Sigmoid colon (tissue), 7 donors: ENCODE measurements around the gene GRID1. TPM values are rescaled to one million over a fixed set of nuclear protein-coding genes. Genes with fewer than 3 reads are reported as not detected.

ENCODE experiments used
- DNase-seq: peaks from one replicate; pipeline ENCODE4 v3.0.0-alpha.2; 2019
- H3K27ac ChIP-seq, 4 donors: fragments of 200-600 bp; sonication (generic); one replicate each; pipeline ENCODE4 v1.5.1; 2016 to 2019; ENCODE audit warnings: mild to moderate bottlenecking in 1 of 4
- H3K27me3 ChIP-seq, 3 donors: fragments of 200-600 bp; sonication (generic); one replicate each; pipeline ENCODE4 v1.5.1; 2019; ENCODE audit warnings: mild to moderate bottlenecking in 1 of 3
- H3K36me3 ChIP-seq, 4 donors: fragments of 200-600 bp; sonication (generic); one replicate each; pipeline ENCODE4 v1.5.1; 2016 to 2019
- H3K4me1 ChIP-seq, 4 donors: fragments of 200-600 bp; sonication (generic); one replicate each; pipeline ENCODE4 v1.5.1; 2017 to 2019
- H3K4me3 ChIP-seq, 4 donors: fragments of 200-600 bp; sonication (generic); one replicate each; pipeline ENCODE4 v1.5.1; 2017 to 2019; ENCODE audit warnings: mild to moderate bottlenecking in 2 of 4, moderate library complexity in 1 of 4
- H3K9me3 ChIP-seq, 4 donors: fragments of 200-600 bp in 3 of 4; sonication (generic) in 3 of 4; one replicate each; pipeline versions ENCODE4 v1.5.1 to v1.6.1; 2013 to 2019
- EP300 ChIP-seq, 4 donors: sonication (generic); formaldehyde crosslinking; IDR thresholded peaks; one replicate each; pipeline ENCODE4 v1.6.1; 2017; ENCODE audit warnings: antibody characterized with exemption in 4 of 4
- POLR2A ChIP-seq, 2 donors: fragments of 450-650 bp; IDR thresholded peaks; one replicate each; pipeline ENCODE4 v1.6.1; 2016; ENCODE audit warnings: antibody characterized with exemption in 2 of 2, mild to moderate bottlenecking in 2 of 2, moderate library complexity in 2 of 2
- POLR2AphosphoS5 ChIP-seq, 4 donors: sonication (generic); formaldehyde crosslinking; IDR thresholded peaks; one replicate each; pipeline ENCODE4 v1.6.1; 2017; ENCODE audit warnings: antibody characterized with exemption in 4 of 4
- WGBS, 2 donors: extraction: QIAGEN DNeasy Blood & Tissue Kit; methylation state at CpG; one replicate each; pipeline ENCODE4 v1.1.7; 2013; 5-methylcytosine and 5-hydroxymethylcytosine counted together
- intact Hi-C: fragments of 100-400 bp; cut with DNase I; formaldehyde crosslinking; loops from one replicate; pipeline ENCODE4 v1.15.1; 2023
- polyA plus RNA-seq, 3 donors: library from polyadenylated mRNA; stranded (reverse); fragments of 200-250 nt; gene quantifications; one replicate each; pipeline ENCODE4 v1.2.3, GENCODE V29; 2013
- total RNA-seq, 4 donors: library from RNA; depleted of rRNA; stranded (reverse); fragments of >200 nt; gene quantifications; one replicate each; pipeline ENCODE4 v1.1.0, GENCODE V29; 2016
- TF ChIP-seq, protein P1 (sequence below), 4 experiments: fragments of 450-650 bp in 3 of 4; fragments of 200-600 bp in 1 of 4; IDR thresholded peaks; one replicate each; pipeline ENCODE4 v1.5.1; 2016 to 2019; ENCODE audit warnings: antibody characterized with exemption in 4 of 4, mild to moderate bottlenecking in 3 of 4, moderate library complexity in 2 of 4
- donor health status: healthy with polysubstance abuse.
- donor health status: Bipolar disorder and iron deficiency.
- donor health status: healthy.

GRID1 gene
- total and polyA plus RNA-seq, 7 donors = 0.66 to 4.7 (median 1.1) TPM; not detected in 2

DNA sequence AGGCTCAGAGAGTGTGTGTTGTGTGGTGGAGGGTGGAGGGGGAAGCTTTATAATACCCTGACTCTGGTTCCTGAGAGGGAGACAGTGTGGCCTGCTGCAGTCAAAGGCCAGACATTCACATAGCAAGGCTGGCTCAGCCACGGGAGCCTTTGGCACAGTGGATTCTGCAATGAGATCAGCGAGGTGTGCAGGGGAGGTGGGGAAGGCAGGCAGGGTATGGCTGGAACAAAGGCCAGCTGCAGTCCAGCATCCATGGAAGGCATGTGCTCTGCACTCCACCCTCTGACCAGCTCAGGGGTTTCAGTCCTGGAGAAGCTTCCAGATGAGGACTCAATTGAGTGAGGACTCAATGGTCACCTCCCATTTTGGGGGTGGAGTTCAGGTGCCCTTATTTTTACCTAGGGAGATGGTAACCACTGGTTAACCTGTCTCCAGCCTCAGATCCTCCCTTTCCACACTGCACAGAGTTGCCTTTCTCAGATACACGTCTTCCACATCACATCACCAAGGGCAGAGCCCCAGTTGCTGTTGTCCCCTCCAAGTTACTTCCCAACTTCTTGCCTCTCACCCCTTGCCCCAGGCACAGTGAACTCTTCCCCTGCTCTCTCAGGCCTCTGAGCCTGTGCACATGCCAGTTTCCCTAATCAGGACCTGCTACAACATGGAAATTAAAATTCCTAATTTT is 504.9 kb downstream of the GRID1 start:
- no peak for DNase-seq
- intact Hi-C loops = no loop called here
- H3K36me3 ChIP-seq = no peaks in the 10 kb centered on the region
- H3K9me3 ChIP-seq = no peaks in the 10 kb centered on the region
- 49 to 76% methylated on average over 3 of the region's 3 CpGs for WGBS, 2 donors
- no peaks in the 10 kb centered on the region for H3K4me1 ChIP-seq
- no peak for TF ChIP-seq POLR2AphosphoS5 (IDR thresholded peaks at IDR 0.05)
- TF ChIP-seq, protein P1, sequence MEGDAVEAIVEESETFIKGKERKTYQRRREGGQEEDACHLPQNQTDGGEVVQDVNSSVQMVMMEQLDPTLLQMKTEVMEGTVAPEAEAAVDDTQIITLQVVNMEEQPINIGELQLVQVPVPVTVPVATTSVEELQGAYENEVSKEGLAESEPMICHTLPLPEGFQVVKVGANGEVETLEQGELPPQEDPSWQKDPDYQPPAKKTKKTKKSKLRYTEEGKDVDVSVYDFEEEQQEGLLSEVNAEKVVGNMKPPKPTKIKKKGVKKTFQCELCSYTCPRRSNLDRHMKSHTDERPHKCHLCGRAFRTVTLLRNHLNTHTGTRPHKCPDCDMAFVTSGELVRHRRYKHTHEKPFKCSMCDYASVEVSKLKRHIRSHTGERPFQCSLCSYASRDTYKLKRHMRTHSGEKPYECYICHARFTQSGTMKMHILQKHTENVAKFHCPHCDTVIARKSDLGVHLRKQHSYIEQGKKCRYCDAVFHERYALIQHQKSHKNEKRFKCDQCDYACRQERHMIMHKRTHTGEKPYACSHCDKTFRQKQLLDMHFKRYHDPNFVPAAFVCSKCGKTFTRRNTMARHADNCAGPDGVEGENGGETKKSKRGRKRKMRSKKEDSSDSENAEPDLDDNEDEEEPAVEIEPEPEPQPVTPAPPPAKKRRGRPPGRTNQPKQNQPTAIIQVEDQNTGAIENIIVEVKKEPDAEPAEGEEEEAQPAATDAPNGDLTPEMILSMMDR (IDR thresholded peaks at IDR 0.05) = no peak
- no peak for TF ChIP-seq EP300 (IDR thresholded peaks at IDR 0.05)
- TF ChIP-seq POLR2A (IDR thresholded peaks at IDR 0.05) = no peak
- no peak overlapping the region for H3K27ac ChIP-seq
- no peaks in the 10 kb centered on the region for H3K27me3 ChIP-seq
- H3K4me3 ChIP-seq = no peak overlapping the region

GRCh38 chr10:85859859-85860258 is 506.7 kb downstream of the GRID1 start:
- Histone ChIP-seq H3K27ac (no peak overlapping the region), H3K9me3 (no peaks in the 10 kb centered on the region), H3K36me3 (no peaks in the 10 kb centered on the region), H3K4me3 (no peak overlapping the region), H3K4me1 (no peaks in the 10 kb centered on the region), H3K27me3 (no peaks in the 10 kb centered on the region)
- no peak for DNase-seq
- intact Hi-C loops = no loop called here
- 48 to 81% methylated on average over 2 of the region's 2 CpGs for WGBS, 2 donors
- TF ChIP-seq EP300 (IDR thresholded peaks at IDR 0.05) (no peak), POLR2A (IDR thresholded peaks at IDR 0.05) (no peak), POLR2AphosphoS5 (IDR thresholded peaks at IDR 0.05) (no peak)
- TF ChIP-seq, protein P1 (IDR thresholded peaks at IDR 0.05) = no peak

GRCh38 chr10:85858776-85859515 is 507.6 kb downstream of the GRID1 start:
- H3K9me3 ChIP-seq = no peaks in the 10 kb centered on the region
- no peaks in the 10 kb centered on the region for H3K36me3 ChIP-seq
- H3K4me3 ChIP-seq = no peak overlapping the region
- TF ChIP-seq POLR2AphosphoS5 (IDR thresholded peaks at IDR 0.05) = no peak
- TF ChIP-seq, protein P1 (IDR thresholded peaks at IDR 0.05) = no peak
- TF ChIP-seq EP300 (IDR thresholded peaks at IDR 0.05) = no peak
- no peak for TF ChIP-seq POLR2A (IDR thresholded peaks at IDR 0.05)
- H3K27ac ChIP-seq = no peak overlapping the region
- 88 to 94% methylated on average over 3 of the region's 3 CpGs for WGBS, 2 donors
- intact Hi-C loops = no loop called here
- no peaks in the 10 kb centered on the region for H3K4me1 ChIP-seq
- no peak for DNase-seq
- H3K27me3 ChIP-seq = no peaks in the 10 kb centered on the region

DNA sequence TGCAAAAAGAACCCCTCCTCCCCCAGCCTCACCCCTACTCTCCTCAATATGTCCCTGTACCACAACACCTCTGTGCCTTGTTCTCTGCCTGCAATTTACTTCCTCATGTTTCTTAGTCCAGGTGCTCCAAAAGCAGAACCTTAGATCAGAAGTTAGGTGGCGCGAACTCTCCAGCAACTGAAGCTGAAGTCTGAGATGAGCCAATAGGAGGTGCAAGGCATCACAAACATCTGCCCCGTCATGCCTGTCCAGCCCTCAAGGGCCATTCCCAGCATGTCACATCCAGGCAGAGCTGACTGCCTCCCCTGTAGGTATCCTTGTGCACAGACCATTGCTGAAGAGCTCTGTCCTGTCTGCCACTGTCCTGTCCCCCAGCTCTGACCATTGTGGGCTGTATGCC is 508.8 kb downstream of the GRID1 start:
- Histone ChIP-seq H3K27ac (no peak overlapping the region), H3K4me1 (no peaks in the 10 kb centered on the region), H3K27me3 (no peaks in the 10 kb centered on the region), H3K9me3 (no peaks in the 10 kb centered on the region), H3K4me3 (no peak overlapping the region), H3K36me3 (no peaks in the 10 kb centered on the region)
- intact Hi-C loops = no loop called here
- TF ChIP-seq EP300 (IDR thresholded peaks at IDR 0.05) = no peak
- TF ChIP-seq POLR2AphosphoS5 (IDR thresholded peaks at IDR 0.05) = no peak
- no peak for TF ChIP-seq POLR2A (IDR thresholded peaks at IDR 0.05)
- TF ChIP-seq, protein P1 (IDR thresholded peaks at IDR 0.05) = no peak
- 88 to 95% methylated on average over 3 of the region's 3 CpGs for WGBS, 2 donors
- DNase-seq = no peak
